Ovary (tissue), 3 donors: Measurements from ENCODE around the gene NAA80.

Experiments
- EP300 ChIP-seq: sonication (generic); formaldehyde crosslinking; IDR thresholded peaks from one replicate; pipeline ENCODE4 v1.6.1; 2017; ENCODE audit warnings: antibody characterized with exemption
- POLR2A ChIP-seq: fragments of 450-650 bp; IDR thresholded peaks from one replicate; pipeline ENCODE4 v1.6.1; 2017; ENCODE audit warnings: antibody characterized with exemption, mild to moderate bottlenecking, moderate library complexity
- TF ChIP-seq, protein P1 (sequence below), 3 donors: fragments of 450-650 bp in 2 of 3; fragments of 200-600 bp in 1 of 3; IDR thresholded peaks; one replicate each; pipeline versions ENCODE4 v1.5.1 to v1.8.0; 2016 to 2022; ENCODE audit warnings: antibody characterized with exemption in 3 of 3, mild to moderate bottlenecking in 1 of 3
- donor health status: DM: no; HTN: no; CAD: no.

- TF ChIP-seq, protein P1, sequence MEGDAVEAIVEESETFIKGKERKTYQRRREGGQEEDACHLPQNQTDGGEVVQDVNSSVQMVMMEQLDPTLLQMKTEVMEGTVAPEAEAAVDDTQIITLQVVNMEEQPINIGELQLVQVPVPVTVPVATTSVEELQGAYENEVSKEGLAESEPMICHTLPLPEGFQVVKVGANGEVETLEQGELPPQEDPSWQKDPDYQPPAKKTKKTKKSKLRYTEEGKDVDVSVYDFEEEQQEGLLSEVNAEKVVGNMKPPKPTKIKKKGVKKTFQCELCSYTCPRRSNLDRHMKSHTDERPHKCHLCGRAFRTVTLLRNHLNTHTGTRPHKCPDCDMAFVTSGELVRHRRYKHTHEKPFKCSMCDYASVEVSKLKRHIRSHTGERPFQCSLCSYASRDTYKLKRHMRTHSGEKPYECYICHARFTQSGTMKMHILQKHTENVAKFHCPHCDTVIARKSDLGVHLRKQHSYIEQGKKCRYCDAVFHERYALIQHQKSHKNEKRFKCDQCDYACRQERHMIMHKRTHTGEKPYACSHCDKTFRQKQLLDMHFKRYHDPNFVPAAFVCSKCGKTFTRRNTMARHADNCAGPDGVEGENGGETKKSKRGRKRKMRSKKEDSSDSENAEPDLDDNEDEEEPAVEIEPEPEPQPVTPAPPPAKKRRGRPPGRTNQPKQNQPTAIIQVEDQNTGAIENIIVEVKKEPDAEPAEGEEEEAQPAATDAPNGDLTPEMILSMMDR (IDR thresholded peaks at IDR 0.05) = no peak
- TF ChIP-seq EP300 = no peak
- TF ChIP-seq POLR2A = no peak
Observed at GRCh38 chr3:50268276-50268675, 30.9 kb downstream of the NAA80 start.
